ENCODE data around the gene TBATA. TPM values are rescaled to one million over a fixed set of nuclear protein-coding genes. Genes with fewer than 3 reads are reported as not detected.
A peak's percentile ranks its signal among the peaks of the same experiment; 100 is the strongest.

The TBATA gene
- total RNA-seq, 1 experiment from 2014 or later = not detected

- DNase-seq (ENCODE audit: low read depth) = no peak
These were observed 23.3 kb downstream of the TBATA start for GRCh38 chr10:70761727-70762350.

- no peak for DNase-seq (ENCODE audit: low read depth)
These were observed 24.1 kb downstream of the TBATA start for GRCh38 chr10:70761031-70761601.

GRCh38 chr10:70760271-70760787 lies 24.8 kb downstream of the TBATA start:
- DNase-seq (ENCODE audit: low read depth) = no peak

DNA sequence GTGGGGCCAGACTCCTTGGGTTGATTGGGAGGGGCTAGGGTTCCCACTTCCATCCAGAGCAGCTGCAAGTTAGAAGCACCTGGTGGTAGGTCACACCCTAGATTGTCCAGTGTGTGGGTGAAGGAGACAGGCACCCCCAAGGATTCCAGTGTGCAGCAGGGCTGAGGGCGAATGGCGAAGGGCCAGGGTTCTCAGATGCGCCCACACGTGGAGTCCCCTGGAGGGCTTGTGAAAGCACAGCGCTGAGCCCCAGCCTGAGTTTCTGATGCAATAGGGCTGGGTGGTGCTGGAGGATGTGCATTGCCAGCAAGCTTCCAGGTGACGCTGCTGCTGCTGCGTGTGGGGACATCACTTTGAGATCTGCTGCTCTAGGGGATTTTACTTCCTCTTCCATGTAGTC lies 25.4 kb downstream of the TBATA start:
- DNase-seq (ENCODE audit: low read depth) = no peak

GRCh38 chr10:70758757-70759514 lies 26.2 kb downstream of the TBATA start:
- DNase-seq (ENCODE audit: low read depth) = peak; percentile 55

- DNase-seq (ENCODE audit: low read depth) = no peak
These were observed 27.3 kb downstream of the TBATA start for GRCh38 chr10:70757856-70758255.

DNA sequence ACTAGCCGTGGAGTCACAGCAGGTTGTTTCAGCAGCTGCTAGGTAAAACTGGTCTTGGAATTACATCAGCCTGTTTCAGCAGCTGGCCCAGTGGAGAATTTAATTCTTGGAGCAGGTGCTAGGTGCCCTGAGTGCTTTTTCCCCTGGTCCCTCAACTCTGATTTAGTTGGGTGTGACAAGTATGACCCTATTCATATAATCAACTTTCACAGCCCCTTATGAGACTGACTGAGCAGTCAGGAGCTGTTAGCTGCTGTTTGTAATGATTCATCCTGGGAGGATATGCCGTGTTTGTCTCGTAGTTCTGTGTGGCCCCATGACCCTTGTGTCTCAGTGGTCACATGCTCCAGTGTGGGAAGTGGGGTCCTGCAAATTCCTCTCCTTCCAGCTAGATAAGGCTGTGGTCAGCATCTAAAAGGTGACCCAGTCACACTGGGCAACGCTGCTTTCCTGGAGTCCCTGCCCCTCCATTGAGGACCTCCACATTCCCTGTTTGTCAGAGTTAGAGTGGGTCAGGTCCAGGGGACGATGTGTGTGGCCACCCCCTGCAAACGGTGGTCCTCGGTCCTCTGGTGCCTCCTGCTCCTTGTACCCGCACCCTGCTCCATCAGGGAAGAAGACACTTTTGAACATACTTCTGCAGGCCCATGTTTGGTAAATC lies 28.3 kb downstream of the TBATA start:
- DNase-seq (ENCODE audit: low read depth) = no peak

GRCh38 chr10:70753841-70754621 lies 31.1 kb downstream of the TBATA start:
- no peak for DNase-seq (ENCODE audit: low read depth)

DNA sequence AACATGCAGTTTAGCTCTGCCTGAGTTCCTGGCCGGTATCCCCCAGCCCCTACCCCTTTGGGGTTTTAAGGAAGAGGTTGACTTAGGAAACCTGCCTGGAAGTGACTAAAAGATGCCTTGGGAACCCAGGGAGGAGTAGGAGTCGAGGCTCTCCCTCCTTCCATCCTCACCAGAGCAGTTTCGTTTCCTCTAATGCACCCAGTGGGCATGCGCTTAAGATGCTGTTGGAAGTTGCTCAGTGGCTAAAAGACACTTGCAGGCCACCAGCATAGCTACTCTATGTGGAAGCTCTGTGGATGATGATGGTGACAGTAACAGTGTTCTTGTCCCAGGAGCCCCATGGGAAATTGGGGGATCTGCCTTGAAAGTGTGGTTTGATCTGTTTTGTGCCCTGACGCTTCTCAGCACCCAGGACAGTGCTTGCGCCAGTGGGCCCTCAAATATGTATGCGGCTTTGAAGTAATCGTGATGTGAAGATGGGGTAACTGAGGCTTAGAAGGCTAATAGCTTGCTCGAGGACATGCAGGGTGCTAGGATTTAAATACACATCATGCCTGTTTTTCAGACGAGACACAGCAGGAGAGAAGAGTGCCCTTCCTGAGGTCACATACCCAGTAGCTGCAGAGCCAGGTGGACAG lies 32.0 kb downstream of the TBATA start:
- no peak for DNase-seq (ENCODE audit: low read depth)

- no peak for DNase-seq (ENCODE audit: low read depth)
These were observed 32.6 kb downstream of the TBATA start for GRCh38 chr10:70752571-70752970.

GRCh38 chr10:70751991-70752390 lies 33.2 kb downstream of the TBATA start:
- no peak for DNase-seq (ENCODE audit: low read depth)

DNA sequence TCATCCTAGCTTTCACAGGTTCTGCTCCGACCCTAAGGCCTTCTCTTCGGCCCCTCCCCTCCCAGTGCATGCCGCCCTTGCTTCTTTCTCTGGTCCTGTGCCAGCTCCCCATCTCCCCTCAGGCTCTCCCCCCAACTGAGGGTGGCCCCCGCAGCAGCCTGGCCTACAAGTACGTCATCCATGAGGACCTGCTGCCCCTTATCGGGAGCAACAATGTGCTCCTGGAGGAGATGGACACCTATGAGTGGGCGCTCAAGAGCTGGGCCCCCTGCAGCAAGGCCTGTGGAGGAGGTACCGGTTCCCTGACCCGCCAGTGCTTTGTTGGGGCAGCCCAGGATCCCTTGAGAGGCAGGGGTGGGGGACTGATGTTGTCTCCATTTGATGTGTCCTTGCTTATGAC lies 33.8 kb downstream of the TBATA start:
- DNase-seq (ENCODE audit: low read depth) = no peak

GRCh38 chr10:70750156-70750703 lies 34.9 kb downstream of the TBATA start:
- DNase-seq (ENCODE audit: low read depth) = no peak

DNA sequence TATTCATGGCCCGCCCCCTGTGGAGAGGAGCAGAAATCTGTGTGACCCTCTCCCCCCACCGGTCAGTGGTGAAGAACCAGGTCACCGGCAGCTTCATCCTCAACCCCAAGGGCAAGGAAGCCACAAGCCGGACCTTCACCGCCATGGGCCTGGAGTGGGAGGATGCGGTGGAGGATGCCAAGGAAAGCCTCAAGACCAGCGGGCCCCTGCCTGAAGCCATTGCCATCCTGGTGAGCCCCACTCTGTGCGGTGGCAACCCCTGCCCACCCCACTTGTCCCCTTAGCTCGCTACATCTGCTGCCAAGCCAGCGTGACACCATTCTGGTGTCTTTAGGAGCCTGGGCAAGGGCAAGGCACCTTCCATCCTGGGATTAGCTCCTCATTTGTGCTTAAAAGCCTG lies 35.4 kb downstream of the TBATA start:
- DNase-seq (ENCODE audit: low read depth) = no peak

DNA sequence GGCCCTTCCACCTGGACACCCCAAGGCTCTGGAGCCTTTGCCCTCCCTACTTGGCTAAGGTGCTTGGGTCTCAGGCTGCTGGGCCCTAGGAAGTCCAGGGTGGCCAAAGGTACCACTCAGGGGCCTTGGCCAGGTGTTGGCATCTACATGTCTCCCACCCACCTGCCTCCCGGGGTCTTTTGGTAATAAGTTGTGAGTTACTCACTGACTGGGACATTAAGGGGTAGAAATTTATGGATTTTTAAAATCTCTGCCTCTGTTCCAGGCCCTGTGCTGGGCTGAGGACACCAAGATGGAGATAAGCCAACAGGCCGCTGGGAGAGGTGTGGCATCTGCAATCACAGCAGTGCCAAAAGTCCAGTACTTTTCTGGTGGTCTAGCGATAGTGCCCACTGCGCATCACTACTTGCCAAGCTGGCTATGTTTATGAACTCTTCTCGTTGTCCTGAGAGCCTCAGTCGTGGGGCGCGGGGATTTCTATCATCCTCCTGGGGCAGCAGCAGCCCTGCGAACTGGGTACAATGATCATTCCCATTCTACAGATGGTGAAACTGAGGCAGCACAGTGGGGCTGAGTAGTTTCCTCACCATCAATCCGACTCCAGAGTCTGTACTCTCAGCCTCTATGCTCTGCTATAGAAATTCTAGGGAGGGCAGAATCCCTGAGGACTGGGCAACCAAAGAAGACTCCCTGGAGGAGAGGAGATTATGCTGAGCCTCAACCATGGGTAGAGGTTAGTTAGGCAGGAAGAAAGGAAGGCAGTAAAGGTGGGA lies 36.2 kb downstream of the TBATA start:
- DNase-seq (ENCODE audit: low read depth) = no peak

GRCh38 chr10:70748305-70748704 lies 36.9 kb downstream of the TBATA start:
- DNase-seq (ENCODE audit: low read depth) = no peak

- DNase-seq (ENCODE audit: low read depth) = no peak
These were observed 37.8 kb downstream of the TBATA start for GRCh38 chr10:70747192-70747965.

DNA sequence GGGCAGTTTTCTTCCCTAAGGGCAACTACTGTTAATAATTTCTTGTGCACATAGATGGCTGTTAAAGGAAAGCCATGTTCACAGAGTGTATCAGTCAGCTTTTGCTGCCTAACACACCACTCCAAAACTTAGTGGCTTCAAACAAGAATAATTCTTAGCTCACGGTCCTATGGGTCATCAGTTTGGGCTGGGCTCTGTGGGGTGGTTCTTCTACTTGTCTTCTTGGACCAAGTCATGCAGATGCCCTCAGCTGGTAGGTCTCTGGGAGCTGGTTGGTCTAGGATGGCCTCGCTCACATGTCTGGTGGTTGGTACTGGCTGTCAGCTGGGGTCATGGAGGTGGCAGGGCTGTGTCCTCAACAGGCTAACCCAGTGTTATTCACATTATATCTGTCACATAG lies 39.6 kb downstream of the TBATA start:
- DNase-seq (ENCODE audit: low read depth) = no peak

GRCh38 chr10:70744617-70745143 lies 40.5 kb downstream of the TBATA start:
- no peak for DNase-seq (ENCODE audit: low read depth)
